CD4-positive, alpha-beta T cell treated with Interleukin-10 for 1 hour (primary cell): Measurements from ENCODE around the gene PLIN3.
"Not testable (repeated sequence)": the region's sequence is repeated elsewhere in the genome, so short reads cannot be mapped to it uniquely, and the experiment has no call there.

ENCODE experiments used
- DNase-seq: peaks from one replicate; pipeline ENCODE4 v3.0.0-alpha.2; 2020

PLIN3 gene

GRCh38 chr19:4845975-4846374 is 21.5 kb downstream of the PLIN3 start:
- not testable (repeated sequence) for DNase-seq

DNA sequence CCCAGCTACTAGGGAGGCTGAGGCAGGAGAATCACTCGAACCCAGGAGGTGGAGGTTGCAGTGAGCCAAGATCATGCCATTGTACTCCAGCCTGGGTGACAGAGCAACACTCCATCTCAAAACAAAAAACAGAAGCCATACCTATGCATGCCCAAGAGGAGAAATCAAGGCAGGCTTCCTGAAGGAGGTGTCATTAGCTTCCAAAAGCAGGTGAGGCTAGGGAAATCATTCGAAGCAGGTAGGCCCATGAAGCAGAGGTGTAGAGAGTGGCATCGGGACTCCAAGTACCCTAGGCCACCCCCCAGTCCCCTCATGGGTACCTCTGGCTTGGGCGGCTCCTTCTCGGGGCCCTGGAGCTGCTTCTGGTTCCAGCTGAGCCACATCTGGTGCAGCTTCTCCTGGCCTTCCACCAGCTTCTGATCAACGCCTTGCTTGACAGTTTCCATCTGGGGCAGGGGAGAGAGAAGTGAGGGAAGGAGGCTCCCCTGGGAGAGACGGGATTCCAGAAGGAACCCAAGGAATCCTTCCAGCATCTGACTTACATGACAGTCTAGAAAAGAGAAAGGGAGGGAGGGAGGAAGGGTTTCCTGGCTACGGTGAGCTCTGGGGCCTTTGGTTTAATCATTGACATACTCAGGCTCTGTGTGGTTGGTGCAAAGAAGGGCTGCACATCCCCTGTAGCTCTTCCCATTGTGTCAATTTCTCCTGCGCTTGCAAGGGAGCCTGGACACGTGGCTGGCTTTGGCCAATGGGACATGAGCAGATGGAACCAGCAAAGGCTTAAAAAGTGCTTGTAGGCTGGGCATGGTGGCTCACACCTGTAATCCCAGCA is 22.9 kb downstream of the PLIN3 start:
- no peak for DNase-seq

- no peak for DNase-seq
These were observed 23.9 kb downstream of the PLIN3 start for GRCh38 chr19:4843647-4843965.

DNA sequence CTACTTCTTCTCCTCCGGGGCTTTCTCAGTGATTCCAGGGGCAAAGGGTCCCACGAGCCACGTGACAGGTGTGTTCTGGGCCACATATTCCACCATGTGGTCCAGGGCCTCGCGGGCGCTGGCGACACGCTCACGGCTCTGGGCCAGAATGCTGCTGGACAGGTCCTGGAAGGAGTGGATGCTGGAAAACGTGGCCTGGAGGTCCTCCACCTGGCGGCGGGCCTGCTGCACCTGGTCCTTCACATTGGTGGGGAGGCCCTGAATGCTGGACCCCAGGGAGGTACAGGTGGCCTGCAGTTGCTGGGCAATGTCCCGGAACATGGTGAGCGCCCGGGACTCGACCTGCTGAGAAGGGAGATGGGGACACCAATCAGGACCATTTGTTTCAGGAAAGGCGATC is 28.3 kb downstream of the PLIN3 start:
- no peak for DNase-seq

DNA sequence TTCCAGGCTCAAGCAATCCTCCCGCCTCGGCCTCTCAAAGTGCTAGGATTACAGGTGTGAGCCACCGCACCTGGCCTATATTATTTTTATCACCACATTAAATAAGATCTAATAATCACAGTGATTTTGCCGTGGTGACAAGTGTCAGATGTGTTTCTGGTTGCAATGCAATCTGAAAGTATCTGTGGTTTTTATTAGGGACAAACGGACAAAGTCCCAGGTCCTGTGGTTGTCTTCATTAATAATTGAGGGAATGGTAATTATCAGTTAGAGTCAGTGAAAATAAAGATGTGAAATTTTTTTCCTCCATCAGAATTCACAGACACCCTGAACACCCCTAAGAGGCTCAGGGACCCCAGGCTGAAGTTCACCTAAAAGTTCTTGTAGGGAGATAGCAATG is 34.7 kb downstream of the PLIN3 start:
- DNase-seq, result no peak

GRCh38 chr19:4831979-4832340 is 35.5 kb downstream of the PLIN3 start:
- not testable (repeated sequence) for DNase-seq

DNA sequence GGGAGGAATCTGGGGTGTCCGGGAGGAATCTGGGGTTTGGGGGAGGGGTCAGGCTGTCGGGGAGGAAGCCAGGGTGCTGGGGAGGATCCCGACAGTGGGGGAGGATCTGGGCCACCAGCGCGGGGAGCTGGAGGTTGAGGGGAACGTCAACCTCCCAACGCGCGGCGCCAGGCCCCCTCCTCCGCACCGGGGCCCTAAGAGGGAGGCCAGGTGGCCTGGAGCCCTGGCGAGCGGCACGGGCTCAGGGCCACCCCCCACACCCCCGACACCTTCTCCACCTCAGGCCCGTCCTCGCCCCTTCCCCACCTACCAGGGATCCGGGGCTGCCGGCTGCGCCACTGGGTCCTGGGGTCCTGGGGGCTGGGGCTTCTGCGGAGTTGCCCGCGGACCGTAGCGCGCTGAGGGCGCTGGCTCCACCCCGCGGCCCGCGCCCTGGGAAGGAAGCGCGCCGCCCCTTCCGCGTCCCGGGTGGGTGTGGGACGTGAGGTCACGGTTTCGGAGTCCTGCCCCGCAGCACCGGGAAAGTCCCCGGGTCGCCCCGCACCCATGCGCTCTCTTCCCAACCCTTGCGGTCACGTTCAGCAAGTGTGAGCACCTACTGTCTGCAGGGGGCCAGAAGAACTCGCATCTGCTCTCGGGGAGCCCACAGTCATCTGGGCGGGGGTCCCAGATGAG is 36.0 kb downstream of the PLIN3 start, which contains the start of gene TICAM1:
Gene TICAM1 (minus strand): TSS at position 409 of the 675 bp plus-strand sequence. CDS start 13,335 bp downstream, outside the sequence.
- DNase-seq, result peak; percentile 90

DNA sequence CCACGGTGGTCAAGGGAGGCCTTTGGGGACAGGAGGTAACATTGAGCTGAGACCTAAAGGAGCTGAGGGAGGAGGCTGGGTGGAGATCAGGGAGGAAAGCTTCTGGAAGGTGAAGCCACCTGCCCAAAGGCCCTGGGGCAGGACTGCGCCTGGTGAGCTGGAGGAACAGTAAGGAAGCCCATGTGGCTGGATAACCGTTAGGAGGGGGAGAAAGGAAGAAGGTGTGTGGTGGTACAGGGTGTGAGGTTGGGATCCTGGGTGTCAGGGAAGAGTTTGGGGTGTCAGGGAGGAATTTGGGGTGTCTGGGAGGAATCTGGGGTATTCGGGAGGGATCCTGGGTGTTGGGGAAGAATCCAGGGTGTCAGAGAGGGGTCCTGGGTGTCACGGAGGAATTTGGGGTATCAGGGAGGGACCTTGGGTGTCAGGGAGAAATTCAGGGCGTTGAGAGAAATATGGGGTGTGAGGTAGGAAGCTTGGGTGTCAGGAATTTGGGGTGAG is 36.6 kb downstream of the PLIN3 start:
- no peak for DNase-seq

- no peak for DNase-seq
These were observed 37.1 kb downstream of the PLIN3 start for GRCh38 chr19:4830332-4830731.

DNA sequence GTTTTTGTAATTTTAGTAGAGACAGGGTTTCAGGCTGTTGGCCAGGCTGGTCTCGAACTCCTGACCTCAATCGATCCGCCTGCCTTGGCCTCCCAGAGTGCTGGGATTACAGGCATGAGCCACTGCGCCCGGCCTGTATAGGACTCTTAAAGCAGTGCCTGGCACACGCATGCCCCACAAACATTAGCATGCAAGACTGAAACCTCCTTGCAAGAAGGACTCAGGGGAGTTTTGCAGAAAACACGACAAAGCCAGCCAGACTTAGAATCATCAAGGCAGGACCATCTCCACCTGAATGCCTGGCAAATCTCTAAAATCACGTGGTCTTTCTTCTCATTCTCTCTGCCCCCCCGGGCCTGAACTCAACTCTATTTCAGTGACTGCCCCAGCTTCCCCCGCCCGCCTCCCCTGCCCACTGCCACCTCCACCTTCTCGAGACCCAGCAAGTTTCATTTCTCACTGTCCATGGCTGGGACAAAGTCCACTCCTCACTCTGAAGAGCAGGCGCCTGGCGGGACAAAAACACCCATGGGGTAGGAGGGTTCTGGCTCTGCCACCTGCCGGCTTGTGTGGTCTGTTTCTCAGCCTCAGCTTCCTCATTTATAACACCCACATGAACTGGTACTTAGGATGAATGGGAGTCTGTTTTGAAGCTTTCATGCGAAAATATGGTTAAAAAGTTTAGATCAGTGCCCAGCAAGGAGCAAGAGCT is 38.3 kb downstream of the PLIN3 start:
- DNase-seq, result no peak

- no peak for DNase-seq
These were observed 43.9 kb downstream of the PLIN3 start for GRCh38 chr19:4823577-4823976.

DNA sequence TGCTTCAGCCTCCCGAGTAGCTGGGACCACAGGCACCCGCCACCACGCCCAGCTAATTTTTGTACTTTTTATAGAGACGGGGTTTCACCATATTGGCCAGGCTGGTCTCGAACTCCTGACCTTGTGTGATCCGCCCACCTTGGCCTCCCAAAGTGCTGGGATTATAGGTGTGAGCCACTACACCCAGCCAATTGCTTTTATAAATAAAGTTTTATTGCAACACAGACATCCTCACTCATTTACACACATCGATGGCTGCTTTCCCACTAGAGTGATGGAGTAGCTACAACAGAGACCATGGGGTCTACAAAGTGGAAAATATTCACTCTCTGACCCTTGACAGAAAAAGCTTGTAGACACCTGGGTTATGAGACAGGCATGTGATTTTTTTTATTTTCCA is 45.1 kb downstream of the PLIN3 start:
- not testable (repeated sequence) for DNase-seq

DNA sequence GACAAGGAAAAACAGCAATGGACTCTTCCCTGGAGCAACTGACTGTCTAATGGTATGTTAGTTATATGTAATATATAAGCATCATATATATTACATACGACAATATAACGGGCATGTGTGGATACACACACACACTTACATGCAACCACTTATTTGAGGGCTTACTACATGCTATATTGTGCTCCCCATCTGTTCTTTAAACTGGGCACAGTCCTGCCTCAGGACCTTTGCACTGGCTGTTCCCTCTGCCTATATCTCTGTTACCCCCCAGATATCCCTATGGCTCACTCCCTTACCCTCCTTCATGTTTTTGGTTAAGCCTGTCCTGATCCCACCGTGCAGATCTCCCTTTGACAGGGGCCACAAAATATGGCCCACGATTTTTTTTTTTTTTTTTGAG is 46.2 kb downstream of the PLIN3 start:
- DNase-seq, result no peak

DNA sequence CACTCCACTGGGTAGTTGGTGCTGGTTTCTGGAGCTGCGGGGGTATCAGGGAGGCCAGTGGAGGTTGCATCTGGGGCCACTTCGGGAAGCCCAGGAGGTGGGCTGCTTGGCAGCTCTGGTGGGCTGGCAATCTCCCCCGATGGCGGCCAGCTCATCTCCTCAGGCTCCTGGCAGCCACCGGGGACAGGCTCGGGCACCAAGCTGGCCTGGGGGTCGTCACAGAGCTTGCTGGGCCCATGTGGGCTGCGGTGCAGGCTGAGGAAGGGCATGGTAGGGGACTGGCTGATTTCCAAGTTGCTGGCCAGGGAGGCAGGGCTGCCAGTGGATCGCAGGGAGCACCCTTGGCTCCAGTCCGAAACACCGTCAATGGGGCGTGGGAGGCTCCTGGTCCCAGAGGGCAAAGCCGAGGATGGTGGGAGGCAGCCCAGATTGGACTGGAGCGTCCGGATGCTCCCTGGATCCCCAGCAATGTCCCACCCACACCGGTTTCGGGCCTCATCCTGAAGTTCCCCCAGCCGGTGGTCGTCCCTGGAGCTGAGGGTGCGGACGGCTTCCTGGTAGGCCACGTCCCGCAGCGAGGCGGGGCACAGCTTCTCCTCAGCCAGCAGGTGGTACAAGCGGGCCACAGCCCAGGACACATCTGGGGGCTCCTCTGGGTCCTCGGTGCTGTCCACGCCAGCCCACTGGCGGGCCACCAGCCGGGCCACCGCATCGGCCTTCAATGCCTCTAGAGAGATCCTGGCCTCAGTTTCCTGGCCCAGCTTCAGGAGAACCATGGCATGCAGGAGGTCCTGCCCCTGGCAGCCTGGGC is 49.8 kb downstream of the PLIN3 start:
- no peak for DNase-seq

- DNase-seq, result no peak
These were observed 50.6 kb downstream of the PLIN3 start for GRCh38 chr19:4816950-4817278.

- DNase-seq, result no peak
These were observed 51.1 kb downstream of the PLIN3 start for GRCh38 chr19:4816202-4816949.

GRCh38 chr19:4815426-4816201 is 51.9 kb downstream of the PLIN3 start:
- DNase-seq, result peak; percentile 84

GRCh38 chr19:4814625-4815425 is 52.6 kb downstream of the PLIN3 start:
- DNase-seq, result no peak

DNA sequence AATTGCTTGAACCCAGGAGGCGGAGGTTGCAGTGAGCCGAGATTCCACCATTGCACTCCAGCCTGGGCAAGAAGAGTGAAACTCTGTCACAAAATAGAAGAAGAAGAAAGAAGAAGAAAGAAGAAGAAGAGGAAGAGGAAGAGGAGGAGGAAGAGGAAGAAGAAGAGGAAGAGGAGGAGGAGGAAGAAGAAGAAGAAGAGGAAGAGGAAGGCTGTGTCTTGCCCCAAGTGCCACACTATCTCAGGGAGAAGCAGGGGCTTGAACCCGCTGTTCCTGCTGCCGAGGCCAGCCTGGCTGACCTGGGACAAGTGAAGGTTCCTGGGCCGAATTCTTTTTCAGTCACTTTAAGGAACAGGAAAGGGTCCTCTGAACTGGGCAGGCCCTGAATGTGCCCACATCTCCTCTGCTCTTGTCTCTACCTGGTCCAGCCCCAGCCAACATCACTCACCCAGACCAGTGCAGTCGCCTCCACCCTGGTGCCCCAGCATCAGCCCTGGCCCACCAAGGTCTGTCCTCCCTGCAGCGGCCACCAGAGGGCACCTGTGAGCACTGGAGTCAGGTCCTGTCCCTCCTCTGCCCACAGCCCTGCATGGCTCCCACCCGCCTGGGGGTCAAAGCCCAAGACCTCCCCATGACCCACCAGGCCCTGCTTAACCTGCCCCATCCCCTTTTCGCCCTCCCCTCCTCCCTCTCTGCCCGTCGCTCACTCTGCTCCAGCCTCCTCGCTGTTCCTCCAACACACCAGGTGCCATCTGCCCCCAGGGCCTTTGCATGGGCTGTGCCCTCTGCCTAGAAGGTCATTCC is 55.9 kb downstream of the PLIN3 start:
- DNase-seq, result peak; percentile 87

DNA sequence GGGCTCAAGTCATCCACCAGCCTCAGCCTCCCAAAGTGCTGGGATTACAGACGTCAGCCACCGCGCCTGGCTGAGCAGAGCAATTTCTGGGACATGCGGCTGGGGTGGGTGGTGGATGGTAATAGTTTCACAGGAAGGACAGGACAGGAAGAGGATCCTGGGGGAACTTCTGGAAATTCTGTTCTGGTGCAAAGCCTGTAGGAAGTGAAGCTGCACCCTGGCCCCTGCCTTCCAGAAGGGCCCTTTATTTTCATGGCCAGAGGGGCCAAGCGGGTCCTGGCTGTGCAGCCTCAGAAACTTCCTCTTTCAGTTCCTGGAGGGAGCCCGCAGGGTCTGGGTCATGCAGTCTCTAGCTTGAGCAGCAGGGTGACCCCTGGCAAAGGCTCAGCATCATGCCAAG is 60.3 kb downstream of the PLIN3 start:
- DNase-seq, result no peak
